NT2/D1 (cell line): ENCODE results near the gene SBK3.

ENCODE experiments used
- SUZ12 ChIP-seq: IDR thresholded peaks from 2 replicates; pipeline ENCODE4 v1.6.1; 2011; ENCODE audit not compliant: insufficient read length, insufficient read depth; ENCODE audit errors: extremely low read depth
- YY1 ChIP-seq: IDR thresholded peaks from 2 replicates; pipeline ENCODE4 v1.6.1; 2011; ENCODE audit not compliant: insufficient read length, insufficient read depth
- ZNF274 ChIP-seq: IDR thresholded peaks from 2 replicates; pipeline ENCODE4 v1.6.1; 2011; ENCODE audit warnings: mild to moderate bottlenecking, low read depth, low read length

DNA sequence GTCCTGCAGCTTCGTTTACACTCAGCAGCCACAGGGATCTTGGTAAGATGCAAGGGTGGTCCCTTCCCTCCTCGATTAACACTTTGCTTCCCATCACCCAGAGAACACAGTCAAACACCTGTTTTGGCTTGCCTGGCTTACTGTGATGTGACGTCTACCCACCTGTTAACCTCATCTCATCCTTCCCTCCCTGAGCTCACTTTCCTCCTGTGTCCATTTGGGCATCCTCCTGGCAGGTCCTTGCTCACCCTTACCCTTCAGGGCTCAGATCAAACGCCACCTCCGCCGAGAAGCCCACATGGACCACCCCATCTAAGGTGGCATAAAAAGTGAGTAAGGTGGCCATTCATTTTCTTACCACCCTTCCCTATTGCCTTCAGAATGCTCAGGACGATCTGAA lies 44.8 kb upstream of the SBK3 start:
- TF ChIP-seq ZNF274 (no peak), SUZ12 (no peak), YY1 (no peak)
